A673 (cell line): ENCODE data around the gene ACAP1.

Experiments used
- EZH2 ChIP-seq: fragments of 200-600 bp; sonication (generic); IDR thresholded peaks from 2 replicates; pipeline ENCODE4 v1.6.1; 2017; ENCODE audit warnings: borderline replicate concordance, low read depth, mild to moderate bottlenecking, mixed read lengths, antibody characterized with exemption, low read length; ENCODE audit not compliant: poor library complexity, severe bottlenecking
- TF ChIP-seq, protein P1 (sequence below): fragments of 300-800, 200-600 bp; sonication (generic); conservative IDR thresholded peaks from 2 replicates; pipeline ENCODE4 v1.5.1; 2017; ENCODE audit warnings: low read depth, mild to moderate bottlenecking, antibody characterized with exemption, low read length, moderate library complexity, mixed read lengths

DNA sequence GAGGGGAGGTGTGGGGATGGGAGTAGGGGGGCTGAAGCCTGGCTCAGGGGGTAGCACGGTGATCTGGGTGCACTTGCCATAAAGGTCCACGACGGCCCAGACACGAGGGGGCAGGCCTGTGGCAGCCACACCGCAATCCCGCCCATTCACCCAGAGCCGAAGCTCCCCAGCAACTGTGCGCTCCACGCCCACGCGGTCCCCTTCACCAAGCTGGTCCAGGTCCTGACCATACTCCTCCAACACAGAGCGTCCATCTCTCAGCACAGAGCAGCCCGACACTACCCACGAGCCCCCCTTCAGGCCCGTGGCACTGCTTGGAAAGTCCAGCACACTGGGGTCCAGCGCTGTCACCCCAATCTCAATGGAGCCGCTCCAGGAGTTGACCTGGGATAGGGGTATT, 8.8 kb upstream of the ACAP1 start:
- TF ChIP-seq, protein P1, sequence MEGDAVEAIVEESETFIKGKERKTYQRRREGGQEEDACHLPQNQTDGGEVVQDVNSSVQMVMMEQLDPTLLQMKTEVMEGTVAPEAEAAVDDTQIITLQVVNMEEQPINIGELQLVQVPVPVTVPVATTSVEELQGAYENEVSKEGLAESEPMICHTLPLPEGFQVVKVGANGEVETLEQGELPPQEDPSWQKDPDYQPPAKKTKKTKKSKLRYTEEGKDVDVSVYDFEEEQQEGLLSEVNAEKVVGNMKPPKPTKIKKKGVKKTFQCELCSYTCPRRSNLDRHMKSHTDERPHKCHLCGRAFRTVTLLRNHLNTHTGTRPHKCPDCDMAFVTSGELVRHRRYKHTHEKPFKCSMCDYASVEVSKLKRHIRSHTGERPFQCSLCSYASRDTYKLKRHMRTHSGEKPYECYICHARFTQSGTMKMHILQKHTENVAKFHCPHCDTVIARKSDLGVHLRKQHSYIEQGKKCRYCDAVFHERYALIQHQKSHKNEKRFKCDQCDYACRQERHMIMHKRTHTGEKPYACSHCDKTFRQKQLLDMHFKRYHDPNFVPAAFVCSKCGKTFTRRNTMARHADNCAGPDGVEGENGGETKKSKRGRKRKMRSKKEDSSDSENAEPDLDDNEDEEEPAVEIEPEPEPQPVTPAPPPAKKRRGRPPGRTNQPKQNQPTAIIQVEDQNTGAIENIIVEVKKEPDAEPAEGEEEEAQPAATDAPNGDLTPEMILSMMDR = no peak
- no peak for TF ChIP-seq EZH2
